Psoas muscle (tissue), 8 donors: Measurements from ENCODE around the gene NET1. TPM values are rescaled to one million over a fixed set of nuclear protein-coding genes. Genes with fewer than 3 reads are reported as not detected.

Experiments used
- ATAC-seq, 4 donors: fragments of 200-7000 bp; cut with Tn5 transposase; one replicate each; pipeline ENCODE4 v1.9.1; 2020; ENCODE audit warnings: moderate library complexity in 3 of 4, mild to moderate bottlenecking in 2 of 4
- DNase-seq, 2 donors: peaks; one replicate each; pipeline ENCODE4 v3.0.0-alpha.2; 2020
- H3K27ac ChIP-seq: fragments of 200-600 bp; one replicate; pipeline ENCODE4 v1.8.0; 2022
- H3K27me3 ChIP-seq, 3 donors: fragments of 200-600 bp in 1 of 3; one replicate each; pipeline versions ENCODE4 v1.6.1 to v1.8.0; 2013 to 2022; ENCODE audit warnings: low read length in 2 of 3, mild to moderate bottlenecking in 2 of 3, moderate library complexity in 1 of 3; ENCODE audit not compliant: insufficient read depth in 3 of 3
- H3K36me3 ChIP-seq, 2 donors: fragments of 200-600 bp in 1 of 2; one replicate each; pipeline versions ENCODE4 v1.6.1 to v1.8.0; 2013 to 2022; ENCODE audit warnings: low read depth in 1 of 2, mild to moderate bottlenecking in 1 of 2, moderate library complexity in 1 of 2; ENCODE audit not compliant: insufficient read depth in 1 of 2
- H3K4me1 ChIP-seq: fragments of 200-600 bp; one replicate; pipeline ENCODE4 v1.8.0; 2022
- H3K4me3 ChIP-seq: fragments of 200-600 bp; one replicate; pipeline ENCODE4 v1.8.0; 2022; ENCODE audit warnings: mild to moderate bottlenecking
- H3K9me3 ChIP-seq: fragments of 200-600 bp; one replicate; pipeline ENCODE4 v1.8.0; 2022
- WGBS, 3 donors: extraction: QIAGEN DNeasy Blood & Tissue Kit; methylation state at CpG; one replicate each; pipeline versions ENCODE4 v1.1.6 to v1.1.7; 2013; 5-methylcytosine and 5-hydroxymethylcytosine counted together
- intact Hi-C, 2 donors: fragments of 100-400 bp; cut with DNase I; formaldehyde crosslinking; loops; one replicate each; pipeline versions ENCODE4 v1.11.0 to v1.14.2; 2022
- polyA plus RNA-seq, 3 donors: library from polyadenylated mRNA; stranded (reverse); fragments of 200-250 nt; gene quantifications; one replicate each; pipeline ENCODE4 v1.2.3, GENCODE V29; 2013
- total RNA-seq, 4 donors: library from RNA; stranded (reverse); fragmentation: NEBNext Ultra II Directional in 2 of 4; extraction: Animal tissue kit (Norgen Biotek cat#: 25700) in 2 of 4; gene quantifications; one replicate each; pipeline versions ENCODE4 v1.2.1 to v1.2.4, GENCODE V29; 2021 to 2023
- TF ChIP-seq, protein P1 (sequence below): fragments of 200-600 bp; IDR thresholded peaks from one replicate; pipeline ENCODE4 v1.8.0; 2022; ENCODE audit warnings: antibody characterized with exemption
- donor health status: healthy with polysubstance abuse.
- donor health status: DM: no; HTN: no; CAD: no; lungs with moderate emphysema.
- donor health status: Bipolar disorder and iron deficiency.
- donor health status: healthy.
- donor health status: DM: yes; HTN: yes; CAD: no.
- donor health status: DM: no; HTN: no; CAD: no.
- donor health status: DM: no; HTN: no; CAD: no.
- donor health status: DM: yes; HTN: yes; CAD: no.

Gene NET1
- total and polyA plus RNA-seq, 7 donors, result 14.3 to 44.0 (median 35.6) TPM

DNA sequence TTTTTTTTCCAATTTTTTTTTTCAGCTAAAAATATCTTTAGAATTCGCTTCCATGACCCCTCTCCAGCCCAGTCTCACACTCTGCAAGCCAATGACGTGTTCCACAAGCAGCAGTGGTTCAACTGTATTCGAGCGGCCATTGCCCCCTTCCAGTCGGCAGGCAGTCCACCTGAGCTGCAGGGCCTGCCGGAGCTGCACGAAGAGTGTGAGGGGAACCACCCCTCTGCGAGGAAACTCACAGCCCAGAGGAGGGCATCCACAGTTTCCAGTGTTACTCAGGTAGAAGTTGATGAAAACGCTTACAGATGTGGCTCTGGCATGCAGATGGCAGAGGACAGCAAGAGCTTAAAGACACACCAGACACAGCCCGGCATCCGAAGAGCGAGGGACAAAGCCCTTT is 44.2 kb downstream of the NET1 start:
- Histone ChIP-seq H3K27ac (no peak overlapping the region), H3K36me3 (peaks cover 10 to 87% of the 10 kb centered on the region in 2 donors), H3K27me3 (no peaks in the 10 kb centered on the region), H3K4me3 (no peak overlapping the region), H3K9me3 (no peaks in the 10 kb centered on the region), H3K4me1 (no peaks in the 10 kb centered on the region)
- WGBS, 3 donors, result 82 to 84% (median 82%) methylated on average over 12 of the region's 12 CpGs
- TF ChIP-seq, protein P1, sequence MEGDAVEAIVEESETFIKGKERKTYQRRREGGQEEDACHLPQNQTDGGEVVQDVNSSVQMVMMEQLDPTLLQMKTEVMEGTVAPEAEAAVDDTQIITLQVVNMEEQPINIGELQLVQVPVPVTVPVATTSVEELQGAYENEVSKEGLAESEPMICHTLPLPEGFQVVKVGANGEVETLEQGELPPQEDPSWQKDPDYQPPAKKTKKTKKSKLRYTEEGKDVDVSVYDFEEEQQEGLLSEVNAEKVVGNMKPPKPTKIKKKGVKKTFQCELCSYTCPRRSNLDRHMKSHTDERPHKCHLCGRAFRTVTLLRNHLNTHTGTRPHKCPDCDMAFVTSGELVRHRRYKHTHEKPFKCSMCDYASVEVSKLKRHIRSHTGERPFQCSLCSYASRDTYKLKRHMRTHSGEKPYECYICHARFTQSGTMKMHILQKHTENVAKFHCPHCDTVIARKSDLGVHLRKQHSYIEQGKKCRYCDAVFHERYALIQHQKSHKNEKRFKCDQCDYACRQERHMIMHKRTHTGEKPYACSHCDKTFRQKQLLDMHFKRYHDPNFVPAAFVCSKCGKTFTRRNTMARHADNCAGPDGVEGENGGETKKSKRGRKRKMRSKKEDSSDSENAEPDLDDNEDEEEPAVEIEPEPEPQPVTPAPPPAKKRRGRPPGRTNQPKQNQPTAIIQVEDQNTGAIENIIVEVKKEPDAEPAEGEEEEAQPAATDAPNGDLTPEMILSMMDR, result no peak
- ATAC-seq (no peak), DNase-seq (no peak)
- intact Hi-C loops, result no loop called here

DNA sequence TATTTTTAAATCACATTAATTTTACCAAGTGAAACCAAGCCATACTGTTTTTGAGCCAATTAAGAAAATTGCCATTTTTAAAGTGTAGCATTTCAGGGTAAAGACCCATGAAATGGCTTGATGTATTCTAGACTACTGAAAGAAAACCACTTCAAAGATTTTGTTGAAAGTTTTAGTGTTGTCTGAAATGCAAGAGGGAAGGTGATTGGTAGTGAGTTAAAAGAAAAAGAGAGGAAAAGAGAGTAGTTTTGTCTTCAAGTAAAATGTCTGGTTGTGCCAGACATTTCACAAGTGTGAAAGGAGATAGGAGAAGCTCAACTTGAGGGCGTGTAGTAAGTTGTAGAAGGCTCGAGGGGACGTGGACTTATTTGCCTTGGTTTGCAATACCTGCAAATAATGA is 45.4 kb downstream of the NET1 start:
- DNase-seq (no peak), ATAC-seq (no peak)
- no peaks in the 10 kb centered on the region for H3K4me1 ChIP-seq
- no peaks in the 10 kb centered on the region for H3K27me3 ChIP-seq
- no peaks in the 10 kb centered on the region for H3K9me3 ChIP-seq
- TF ChIP-seq, protein P1, result no peak
- no peak overlapping the region for H3K4me3 ChIP-seq
- H3K36me3 ChIP-seq, result peaks cover 10 to 76% of the 10 kb centered on the region in 2 donors
- intact Hi-C loops, result no loop called here
- H3K27ac ChIP-seq, result no peak overlapping the region
- 82 to 89% (median 85%) methylated on average over 3 of the region's 3 CpGs for WGBS, 3 donors

DNA sequence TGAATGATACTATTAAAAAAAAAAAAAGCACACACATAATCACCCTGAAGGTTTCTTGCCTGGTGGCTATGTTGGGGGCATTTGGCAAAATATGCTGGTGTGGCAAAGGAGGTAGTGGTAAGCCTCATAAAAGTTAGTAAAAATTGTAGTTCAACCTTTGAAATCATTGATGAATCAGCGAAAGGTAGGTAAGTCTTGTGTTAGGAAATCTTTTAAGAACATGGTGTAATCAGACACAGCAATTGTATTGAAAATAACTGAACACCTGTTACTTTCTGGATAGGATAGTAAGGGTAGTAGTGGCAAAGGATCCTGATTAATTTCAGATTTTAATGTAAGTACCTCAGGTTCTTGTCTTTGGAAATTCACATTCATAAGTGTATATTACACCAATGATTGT is 46.1 kb downstream of the NET1 start:
- intact Hi-C loops, result no loop called here
- H3K36me3 ChIP-seq, result peaks cover 5 to 69% of the 10 kb centered on the region in 2 donors
- no peaks in the 10 kb centered on the region for H3K4me1 ChIP-seq
- TF ChIP-seq, protein P1, result no peak
- H3K27me3 ChIP-seq, result no peaks in the 10 kb centered on the region
- ATAC-seq, result no peak
- 97 to 100% (median 97%) methylated on average over 1 of the region's 1 CpG for WGBS, 3 donors
- H3K9me3 ChIP-seq, result no peaks in the 10 kb centered on the region
- H3K27ac ChIP-seq, result no peak overlapping the region
- no peak overlapping the region for H3K4me3 ChIP-seq
- DNase-seq, result no peak

DNA sequence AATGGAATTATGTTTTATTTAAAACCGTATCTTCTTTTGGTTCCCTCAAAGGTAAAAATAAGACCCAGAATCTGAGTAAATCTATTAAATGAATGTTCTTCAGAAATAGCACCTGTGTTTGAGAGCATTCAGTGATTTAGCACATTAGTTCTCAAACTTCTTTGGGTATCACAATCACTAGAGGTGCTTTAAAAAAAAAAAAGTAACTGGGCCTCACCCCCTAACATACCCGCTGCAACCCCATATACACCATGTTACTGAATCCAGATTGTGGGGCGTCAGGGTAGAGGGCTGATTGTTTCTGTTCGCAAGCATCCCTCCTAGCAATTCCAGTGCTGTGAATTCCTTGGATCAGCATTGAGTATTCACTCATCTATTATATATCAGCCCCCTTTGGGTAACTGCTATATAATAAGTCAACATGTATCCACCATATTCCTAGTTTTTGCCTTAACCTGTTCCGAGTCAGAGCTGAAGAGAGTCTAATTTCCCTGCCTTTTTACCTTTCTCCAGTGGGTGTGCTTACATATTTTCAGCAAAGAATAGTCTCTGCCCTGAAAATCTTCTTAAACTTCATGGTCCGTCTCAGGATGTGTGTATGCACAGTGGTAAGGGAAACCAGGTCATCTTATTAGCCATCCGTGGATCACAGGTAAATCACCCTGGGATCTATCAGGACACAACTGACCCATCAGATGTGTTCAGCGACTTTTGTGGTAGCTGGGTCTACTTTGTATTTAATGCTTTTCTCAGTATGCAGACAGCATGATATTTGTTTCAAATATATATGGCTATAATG is 46.8 kb downstream of the NET1 start:
- DNase-seq (no peak), ATAC-seq (no peak)
- 86 to 94% (median 93%) methylated on average over 8 of the region's 8 CpGs for WGBS, 3 donors
- no peaks in the 10 kb centered on the region for H3K9me3 ChIP-seq
- TF ChIP-seq, protein P1, result no peak
- H3K27me3 ChIP-seq, result no peaks in the 10 kb centered on the region
- H3K27ac ChIP-seq, result no peak overlapping the region
- H3K4me3 ChIP-seq, result no peak overlapping the region
- intact Hi-C loops, result no loop called here
- H3K36me3 ChIP-seq, result peaks cover 4 to 62% of the 10 kb centered on the region in 2 donors
- H3K4me1 ChIP-seq, result no peaks in the 10 kb centered on the region
